ENCODE data around the gene TNIP1. TPM values are rescaled to one million over a fixed set of nuclear protein-coding genes. Genes with fewer than 3 reads are reported as not detected.

Gene TNIP1
- total RNA-seq, 1 donor from 2014 or later = 99.6 TPM

DNA sequence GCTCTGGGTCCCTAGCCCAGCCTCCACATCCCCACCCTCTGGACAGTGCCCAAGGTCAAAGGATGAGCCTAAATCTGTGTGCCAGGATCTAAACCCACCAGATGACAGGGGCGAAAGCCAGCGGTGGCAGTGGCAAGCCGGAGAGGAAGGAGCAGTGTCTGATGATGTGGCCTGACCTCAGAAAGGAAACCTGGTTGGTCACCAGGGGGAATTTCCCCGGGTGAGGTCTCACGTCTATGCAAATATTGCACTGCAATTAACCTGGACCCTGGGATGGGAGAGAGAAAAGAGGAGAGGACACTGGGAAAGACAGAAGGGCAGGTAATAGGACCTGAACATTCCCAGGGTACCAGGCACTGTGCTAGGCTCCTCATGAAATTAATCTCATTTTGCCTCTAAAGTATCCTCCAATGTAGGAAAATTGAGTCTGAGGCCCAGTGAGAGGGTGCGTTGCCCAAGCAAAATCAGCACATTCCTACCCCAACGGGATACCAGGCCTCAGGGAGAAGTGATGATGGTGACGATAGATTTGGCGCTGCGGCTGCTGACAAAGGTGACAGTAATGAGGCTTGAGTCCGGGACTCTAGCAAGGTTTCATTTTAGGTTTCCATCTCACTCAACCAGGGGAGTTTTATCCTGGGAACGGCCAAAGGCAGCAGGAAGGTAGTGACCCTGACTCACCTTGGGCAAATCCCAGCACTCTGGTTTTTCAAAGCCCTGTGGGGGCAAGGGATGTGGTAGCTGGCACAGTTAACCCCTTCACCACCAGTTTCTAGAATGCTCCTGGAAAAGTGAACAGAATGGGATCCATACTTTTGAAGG is 13.4 kb upstream of the TNIP1 start:
- DNase-seq = no peak

DNA sequence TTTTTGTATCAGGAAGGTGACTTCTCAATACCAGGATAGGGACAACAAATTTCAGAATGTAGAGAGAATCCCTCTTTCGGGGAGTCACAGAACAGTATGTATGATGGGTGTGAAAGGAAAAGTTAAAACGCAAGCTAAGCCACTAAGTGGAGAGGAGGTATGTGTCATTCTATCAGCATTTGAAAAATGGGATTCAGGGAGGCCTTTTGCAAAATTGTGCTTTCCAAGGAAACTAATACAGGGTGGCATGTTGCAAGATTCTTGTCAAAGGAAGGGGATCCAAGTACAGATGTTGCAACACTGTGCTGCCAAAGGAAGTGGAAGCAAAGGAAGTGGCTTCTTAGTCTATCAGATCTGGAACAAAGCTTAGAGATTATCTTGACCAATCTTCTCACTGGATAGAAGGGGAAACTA is 12.6 kb upstream of the TNIP1 start:
- intact Hi-C loops (cut with DNase I) = no loop called here
- H3K27ac ChIP-seq = peak overlapping the region; percentile 81
- TF ChIP-seq, protein P1, sequence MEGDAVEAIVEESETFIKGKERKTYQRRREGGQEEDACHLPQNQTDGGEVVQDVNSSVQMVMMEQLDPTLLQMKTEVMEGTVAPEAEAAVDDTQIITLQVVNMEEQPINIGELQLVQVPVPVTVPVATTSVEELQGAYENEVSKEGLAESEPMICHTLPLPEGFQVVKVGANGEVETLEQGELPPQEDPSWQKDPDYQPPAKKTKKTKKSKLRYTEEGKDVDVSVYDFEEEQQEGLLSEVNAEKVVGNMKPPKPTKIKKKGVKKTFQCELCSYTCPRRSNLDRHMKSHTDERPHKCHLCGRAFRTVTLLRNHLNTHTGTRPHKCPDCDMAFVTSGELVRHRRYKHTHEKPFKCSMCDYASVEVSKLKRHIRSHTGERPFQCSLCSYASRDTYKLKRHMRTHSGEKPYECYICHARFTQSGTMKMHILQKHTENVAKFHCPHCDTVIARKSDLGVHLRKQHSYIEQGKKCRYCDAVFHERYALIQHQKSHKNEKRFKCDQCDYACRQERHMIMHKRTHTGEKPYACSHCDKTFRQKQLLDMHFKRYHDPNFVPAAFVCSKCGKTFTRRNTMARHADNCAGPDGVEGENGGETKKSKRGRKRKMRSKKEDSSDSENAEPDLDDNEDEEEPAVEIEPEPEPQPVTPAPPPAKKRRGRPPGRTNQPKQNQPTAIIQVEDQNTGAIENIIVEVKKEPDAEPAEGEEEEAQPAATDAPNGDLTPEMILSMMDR (IDR thresholded peaks at IDR 0.05) = no peak
- peaks cover 71% of the 10 kb centered on the region for H3K4me1 ChIP-seq
- ATAC-seq (peak; percentile 68 to 79), DNase-seq (no peak)
- H3K9me3 ChIP-seq = no peaks in the 10 kb centered on the region
- no peaks in the 10 kb centered on the region for H3K36me3 ChIP-seq
- H3K27me3 ChIP-seq (ENCODE audit: low read depth) = no peaks in the 10 kb centered on the region
- H3K4me3 ChIP-seq = no peak overlapping the region

More for the DNA sequence above, 13.4 kb upstream of the TNIP1 start:
- Histone ChIP-seq H3K4me1 (peaks cover 72% of the 10 kb centered on the region), H3K36me3 (no peaks in the 10 kb centered on the region), H3K4me3 (no peak overlapping the region), H3K27me3 (ENCODE audit: low read depth) (no peaks in the 10 kb centered on the region), H3K27ac (peak overlapping the region; percentile 81), H3K9me3 (no peaks in the 10 kb centered on the region)
- ATAC-seq = peak; percentile 11 to 52
- intact Hi-C loops (cut with DNase I) = no loop called here
- TF ChIP-seq, protein P1 (IDR thresholded peaks at IDR 0.05) = no peak

DNA sequence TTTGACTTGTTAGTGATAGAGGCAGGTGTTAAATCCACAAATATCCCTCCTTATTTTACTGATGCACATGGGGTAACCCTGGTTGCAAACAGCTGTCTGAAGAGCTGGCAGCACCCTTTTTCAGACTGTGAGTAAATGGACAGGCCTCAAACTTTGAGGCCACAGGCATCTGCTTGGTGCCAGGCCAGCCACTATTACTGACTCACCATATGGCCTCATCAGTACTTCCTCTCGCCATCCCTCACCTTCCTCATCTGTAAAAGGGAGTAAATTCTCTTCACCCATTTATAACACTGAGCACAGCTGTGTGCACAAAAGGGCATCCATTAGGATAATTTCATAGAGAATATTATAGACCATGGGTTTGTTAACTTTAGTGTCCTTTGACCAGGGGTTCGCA is 11.9 kb upstream of the TNIP1 start:
- TF ChIP-seq, protein P1 (IDR thresholded peaks at IDR 0.05) = no peak
- intact Hi-C loops (cut with DNase I) = no loop called here
- DNase-seq = no peak
- Histone ChIP-seq H3K4me1 (peaks cover 63% of the 10 kb centered on the region), H3K9me3 (no peaks in the 10 kb centered on the region), H3K27ac (peak overlapping the region; percentile 81), H3K4me3 (no peak overlapping the region), H3K36me3 (no peaks in the 10 kb centered on the region), H3K27me3 (ENCODE audit: low read depth) (no peaks in the 10 kb centered on the region)
- ATAC-seq = peak; percentile 45 to 64

DNA sequence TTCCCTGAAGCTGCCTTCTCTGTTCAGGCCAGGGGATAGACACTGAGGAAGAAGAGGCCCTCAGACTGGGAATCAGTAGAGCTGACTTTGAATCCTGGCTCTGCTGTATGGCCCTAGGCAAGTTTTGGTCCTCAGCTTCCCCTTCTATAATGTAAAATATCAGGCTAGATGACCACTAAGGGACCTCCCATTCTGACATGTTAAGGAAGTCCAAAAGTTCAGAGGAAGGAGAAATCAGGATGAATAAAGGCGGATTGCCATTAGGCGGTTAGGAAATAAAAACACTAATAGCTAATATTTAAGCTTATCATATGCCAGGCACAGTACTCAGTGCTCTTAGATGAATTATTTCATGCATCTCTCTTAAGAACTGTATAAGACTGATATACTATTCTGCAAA is 8.9 kb upstream of the TNIP1 start:
- Histone ChIP-seq H3K4me3 (no peak overlapping the region), H3K27ac (no peak overlapping the region), H3K27me3 (ENCODE audit: low read depth) (no peaks in the 10 kb centered on the region), H3K4me1 (peaks cover 61% of the 10 kb centered on the region), H3K9me3 (no peaks in the 10 kb centered on the region), H3K36me3 (no peaks in the 10 kb centered on the region)
- intact Hi-C loops (cut with DNase I) = no loop called here
- DNase-seq (no peak), ATAC-seq (no peak)
- TF ChIP-seq, protein P1 (IDR thresholded peaks at IDR 0.05) = no peak

DNA sequence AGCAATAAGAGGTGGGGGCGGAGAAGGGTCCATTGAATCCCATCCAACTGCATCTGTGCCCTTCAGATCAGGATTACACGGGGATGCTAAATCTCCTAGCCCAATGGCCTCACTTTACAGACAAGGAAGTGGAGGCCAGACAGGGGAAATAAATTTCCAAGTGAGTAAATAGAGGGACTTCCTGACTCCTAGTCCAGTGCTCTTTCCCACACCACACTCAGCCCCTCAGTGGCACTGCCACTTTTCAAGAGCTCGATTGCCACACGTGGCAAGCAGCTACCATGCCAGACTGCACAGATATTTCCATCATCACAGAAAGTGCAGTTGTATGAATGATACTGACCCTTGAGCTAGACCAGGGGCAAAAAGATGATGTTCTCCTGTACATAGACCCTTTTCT is 8.2 kb upstream of the TNIP1 start:
- DNase-seq (no peak), ATAC-seq (no peak)
- no peaks in the 10 kb centered on the region for H3K36me3 ChIP-seq
- no peaks in the 10 kb centered on the region for H3K9me3 ChIP-seq
- TF ChIP-seq, protein P1 (IDR thresholded peaks at IDR 0.05) = no peak
- H3K27me3 ChIP-seq (ENCODE audit: low read depth) = no peaks in the 10 kb centered on the region
- no peak overlapping the region for H3K4me3 ChIP-seq
- H3K27ac ChIP-seq = no peak overlapping the region
- intact Hi-C loops (cut with DNase I) = no loop called here
- peaks cover 59% of the 10 kb centered on the region for H3K4me1 ChIP-seq

All from lower lobe of right lung (tissue), 2 donors.